Tibial artery (tissue), 4 donors: Measurements from ENCODE around the gene ACSM2B.
"Not testable (repeated sequence)": the region's sequence is repeated elsewhere in the genome, so short reads cannot be mapped to it uniquely, and the experiment has no call there.

Experiments
- DNase-seq, 2 donors: peaks; one replicate each; pipeline ENCODE4 v3.0.0-alpha.2; 2019
- H3K27ac ChIP-seq, 2 donors: fragments of 200-600 bp; sonication (generic) in 1 of 2; 1 replicate in 1 of 2; 2 replicates in 1 of 2; pipeline ENCODE4 v1.5.1; 2018 to 2019; ENCODE audit warnings: mild to moderate bottlenecking in 1 of 2
- H3K27me3 ChIP-seq, 2 donors: fragments of 200-600 bp; sonication (generic) in 1 of 2; one replicate each; pipeline versions ENCODE4 v1.5.1 to v1.6.0; 2016 to 2019
- H3K36me3 ChIP-seq, 3 donors: fragments of 200-600 bp; sonication (generic) in 2 of 3; one replicate each; pipeline ENCODE4 v1.5.1; 2016 to 2019; ENCODE audit warnings: mild to moderate bottlenecking in 2 of 3
- H3K4me1 ChIP-seq, 4 donors: fragments of 200-600 bp; sonication (generic) in 2 of 4; 1 replicate in 3 of 4; 2 replicates in 1 of 4; pipeline ENCODE4 v1.5.1; 2016 to 2019
- H3K4me3 ChIP-seq, 2 donors: fragments of 200-600 bp; sonication (generic) in 1 of 2; 1 replicate in 1 of 2; 2 replicates in 1 of 2; pipeline ENCODE4 v1.5.1; 2018 to 2019; ENCODE audit warnings: mild to moderate bottlenecking in 2 of 2
- H3K9me3 ChIP-seq, 3 donors: fragments of 200-600 bp; sonication (generic) in 1 of 3; one replicate each; pipeline ENCODE4 v1.5.1; 2016 to 2019
- intact Hi-C: fragments of 100-400 bp; cut with DNase I; formaldehyde crosslinking; loops from one replicate; pipeline ENCODE4 v1.15.0; 2023; ENCODE audit warnings: low total_unique reads
- TF ChIP-seq, protein P1 (sequence below), 2 experiments: fragments of 200-600 bp in 1 of 2; fragments of 450-650 bp in 1 of 2; IDR thresholded peaks; one replicate each; pipeline ENCODE4 v1.5.1; 2017 to 2019; ENCODE audit warnings: antibody characterized with exemption in 2 of 2, mild to moderate bottlenecking in 1 of 2, moderate library complexity in 1 of 2

ACSM2B gene

DNA sequence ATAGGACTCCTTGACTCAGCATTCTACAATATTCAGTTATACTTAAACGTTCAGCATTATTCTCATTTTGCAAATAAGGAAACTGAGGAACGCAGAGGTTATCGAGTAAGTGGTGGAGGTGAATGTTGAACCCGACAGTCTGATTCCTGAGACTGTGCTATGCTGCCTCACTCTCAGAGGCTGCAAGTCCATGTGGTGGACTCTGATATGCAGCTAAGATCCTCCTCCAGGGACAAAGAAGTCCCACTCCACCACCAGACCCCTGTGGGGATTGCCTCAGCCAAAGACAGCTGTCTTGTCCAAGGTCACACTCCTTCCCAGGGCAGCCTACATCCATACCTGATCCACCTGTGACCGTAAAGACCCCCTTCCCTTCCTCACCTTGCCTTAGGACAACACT lies 37.5 kb downstream of the ACSM2B start:
- Histone ChIP-seq H3K36me3 (no peaks in the 10 kb centered on the region), H3K4me3 (no peak overlapping the region), H3K27ac (no peak overlapping the region), H3K4me1 (no peaks in the 10 kb centered on the region), H3K9me3 (no peaks in the 10 kb centered on the region), H3K27me3 (no peaks in the 10 kb centered on the region)
- intact Hi-C loops, result no loop called here
- DNase-seq, result no peak
- TF ChIP-seq, protein P1, sequence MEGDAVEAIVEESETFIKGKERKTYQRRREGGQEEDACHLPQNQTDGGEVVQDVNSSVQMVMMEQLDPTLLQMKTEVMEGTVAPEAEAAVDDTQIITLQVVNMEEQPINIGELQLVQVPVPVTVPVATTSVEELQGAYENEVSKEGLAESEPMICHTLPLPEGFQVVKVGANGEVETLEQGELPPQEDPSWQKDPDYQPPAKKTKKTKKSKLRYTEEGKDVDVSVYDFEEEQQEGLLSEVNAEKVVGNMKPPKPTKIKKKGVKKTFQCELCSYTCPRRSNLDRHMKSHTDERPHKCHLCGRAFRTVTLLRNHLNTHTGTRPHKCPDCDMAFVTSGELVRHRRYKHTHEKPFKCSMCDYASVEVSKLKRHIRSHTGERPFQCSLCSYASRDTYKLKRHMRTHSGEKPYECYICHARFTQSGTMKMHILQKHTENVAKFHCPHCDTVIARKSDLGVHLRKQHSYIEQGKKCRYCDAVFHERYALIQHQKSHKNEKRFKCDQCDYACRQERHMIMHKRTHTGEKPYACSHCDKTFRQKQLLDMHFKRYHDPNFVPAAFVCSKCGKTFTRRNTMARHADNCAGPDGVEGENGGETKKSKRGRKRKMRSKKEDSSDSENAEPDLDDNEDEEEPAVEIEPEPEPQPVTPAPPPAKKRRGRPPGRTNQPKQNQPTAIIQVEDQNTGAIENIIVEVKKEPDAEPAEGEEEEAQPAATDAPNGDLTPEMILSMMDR (IDR thresholded peaks at IDR 0.05), result no peak

DNA sequence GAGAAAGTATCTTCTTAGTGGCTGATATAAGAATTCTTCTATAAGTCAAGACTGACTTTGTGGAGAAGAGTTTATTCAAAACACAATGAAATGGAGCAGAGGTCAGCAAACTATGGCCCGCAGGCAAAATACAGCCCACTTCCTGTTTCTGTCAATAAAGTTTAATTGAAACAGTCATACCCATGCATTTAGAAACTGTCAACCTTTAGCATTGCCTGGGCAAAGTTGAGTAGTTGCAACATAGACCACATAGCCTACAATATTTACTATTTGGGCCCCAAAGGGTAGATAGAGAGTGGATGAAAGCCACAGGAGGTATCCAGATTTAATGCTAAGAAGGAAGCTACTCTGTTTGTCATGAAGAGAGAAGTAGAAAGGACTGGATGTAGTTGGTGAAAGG lies 38.0 kb downstream of the ACSM2B start:
- Histone ChIP-seq H3K27ac (no peak overlapping the region), H3K4me1 (no peaks in the 10 kb centered on the region), H3K27me3 (no peaks in the 10 kb centered on the region), H3K36me3 (no peaks in the 10 kb centered on the region), H3K9me3 (no peaks in the 10 kb centered on the region), H3K4me3 (no peak overlapping the region)
- TF ChIP-seq, protein P1 (IDR thresholded peaks at IDR 0.05), result no peak
- no peak for DNase-seq
- intact Hi-C loops, result no loop called here

DNA sequence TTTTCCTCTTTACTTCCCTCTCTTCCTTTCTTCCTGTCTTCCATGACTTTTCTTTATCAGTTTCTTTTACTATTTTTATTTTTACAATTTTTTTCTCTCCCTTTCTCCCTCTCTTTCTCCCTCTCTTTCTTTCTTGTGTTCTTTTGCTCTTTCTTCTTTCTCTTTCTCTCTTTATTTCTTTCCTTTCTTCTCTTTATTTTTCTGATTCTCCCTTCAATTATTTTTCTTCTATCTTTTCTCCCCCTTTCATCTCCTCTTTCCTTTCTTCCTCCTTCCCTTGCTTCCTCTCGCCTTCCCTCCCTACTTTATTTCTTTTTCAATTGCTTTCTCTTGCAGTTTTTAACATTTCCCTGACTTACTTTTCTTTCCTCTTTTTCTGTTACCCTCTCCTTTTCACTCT lies 39.5 kb downstream of the ACSM2B start:
- intact Hi-C loops, H3K4me1 ChIP-seq, H3K27ac ChIP-seq, H3K36me3 ChIP-seq, H3K27me3 ChIP-seq, H3K4me3 ChIP-seq, H3K9me3 ChIP-seq, DNase-seq: not testable (repeated sequence)

DNA sequence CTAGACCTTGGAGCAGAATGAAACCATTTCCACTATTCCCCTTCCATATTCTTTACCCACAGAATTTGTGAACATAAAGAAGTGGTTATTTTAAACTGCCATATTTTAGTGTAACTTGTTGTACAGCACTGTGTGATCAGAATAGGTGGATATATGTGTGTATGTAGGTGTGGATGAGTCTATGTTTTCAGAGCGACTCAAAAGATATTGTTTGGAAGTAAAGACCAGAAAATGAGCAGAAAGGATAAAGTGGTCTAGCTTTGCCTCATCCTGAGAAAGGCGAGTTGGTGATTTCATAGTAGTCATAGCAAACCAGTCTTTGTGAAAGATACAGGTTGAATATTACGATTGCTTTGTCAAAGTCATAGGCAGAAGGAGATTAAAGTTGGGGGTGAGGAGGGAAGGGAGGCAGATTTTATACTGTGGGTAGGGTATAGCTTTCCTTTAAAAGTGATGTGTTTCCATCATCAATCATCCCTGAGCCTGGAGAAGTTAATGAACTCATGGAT lies 43.8 kb downstream of the ACSM2B start:
- H3K27me3 ChIP-seq, intact Hi-C loops, H3K9me3 ChIP-seq, H3K4me3 ChIP-seq, DNase-seq, H3K36me3 ChIP-seq, H3K27ac ChIP-seq, H3K4me1 ChIP-seq: not testable (repeated sequence)

DNA sequence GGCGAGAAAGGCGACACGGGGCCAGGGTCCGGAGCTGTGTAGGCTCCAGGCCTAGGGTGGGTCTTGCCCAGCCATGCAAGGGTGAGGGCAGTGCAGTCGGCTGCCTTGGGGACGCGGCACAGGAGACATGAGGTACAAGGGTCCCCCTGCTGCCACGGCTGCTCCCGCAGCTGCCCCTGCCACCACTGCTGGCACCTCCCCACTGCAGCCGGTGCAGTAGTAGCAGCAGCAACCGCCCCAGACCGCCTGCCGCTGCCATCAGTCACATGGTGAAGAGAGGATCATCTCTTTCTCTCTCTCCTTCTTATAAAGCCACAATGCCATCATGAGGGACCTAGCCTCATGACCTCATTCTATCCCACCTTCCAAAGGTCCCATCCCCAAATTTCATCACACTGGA lies 44.4 kb downstream of the ACSM2B start:
- DNase-seq, intact Hi-C loops, H3K36me3 ChIP-seq, H3K9me3 ChIP-seq, H3K4me1 ChIP-seq, H3K27ac ChIP-seq, H3K4me3 ChIP-seq, H3K27me3 ChIP-seq: not testable (repeated sequence)

DNA sequence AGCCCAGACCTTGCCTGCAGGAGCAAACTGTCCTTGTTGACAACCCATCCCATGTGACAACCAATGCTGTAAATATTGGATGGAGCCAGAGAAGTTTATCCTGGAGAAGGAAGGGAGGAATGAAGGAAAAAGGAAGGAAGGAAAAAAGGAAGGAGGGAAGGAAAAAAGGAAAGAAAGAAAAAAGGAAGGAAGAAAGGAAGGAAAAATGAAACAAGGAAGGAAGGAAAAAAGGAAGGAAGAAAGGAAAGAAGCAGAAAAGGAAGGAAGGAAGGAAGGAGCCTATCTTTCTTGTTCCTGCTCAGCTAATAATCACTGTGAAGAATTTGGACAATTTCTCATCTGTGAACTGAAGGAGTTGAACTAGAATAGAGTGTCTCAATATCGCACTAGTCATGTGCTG lies 56.1 kb downstream of the ACSM2B start:
- H3K4me3 ChIP-seq, result no peak overlapping the region
- H3K36me3 ChIP-seq, result no peaks in the 10 kb centered on the region
- H3K27ac ChIP-seq, result no peak overlapping the region
- H3K27me3 ChIP-seq, result no peaks in the 10 kb centered on the region
- no peak for DNase-seq
- no peaks in the 10 kb centered on the region for H3K4me1 ChIP-seq
- no peaks in the 10 kb centered on the region for H3K9me3 ChIP-seq
- TF ChIP-seq, protein P1 (IDR thresholded peaks at IDR 0.05), result no peak
- intact Hi-C loops, result no loop called here

DNA sequence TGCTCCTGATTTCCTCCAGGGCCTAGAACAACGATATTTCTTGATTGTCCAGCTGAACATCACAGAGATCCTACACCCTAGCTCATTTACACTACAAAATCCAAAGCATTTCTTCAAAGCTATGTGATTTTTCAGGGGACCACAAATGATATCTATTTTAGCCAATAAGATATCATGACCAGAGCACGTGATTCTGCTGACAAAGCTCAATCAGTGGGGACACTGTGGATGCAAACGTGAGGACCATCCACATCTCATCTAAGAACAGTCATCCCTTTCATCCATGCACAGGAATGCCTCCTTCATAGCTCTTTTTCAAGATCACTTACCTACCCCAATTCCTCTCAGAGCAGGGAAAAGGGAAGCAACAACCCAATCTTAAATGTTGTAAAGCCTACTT lies 56.9 kb downstream of the ACSM2B start:
- Histone ChIP-seq H3K9me3 (no peaks in the 10 kb centered on the region), H3K27ac (no peak overlapping the region), H3K36me3 (no peaks in the 10 kb centered on the region), H3K4me3 (no peak overlapping the region), H3K4me1 (no peaks in the 10 kb centered on the region), H3K27me3 (no peaks in the 10 kb centered on the region)
- TF ChIP-seq, protein P1 (IDR thresholded peaks at IDR 0.05), result no peak
- intact Hi-C loops, result no loop called here
- DNase-seq, result no peak
